ENCODE measurements around the gene NFIB.
A peak's percentile ranks its signal among the peaks of the same experiment; 100 is the strongest.

Gene NFIB

DNA sequence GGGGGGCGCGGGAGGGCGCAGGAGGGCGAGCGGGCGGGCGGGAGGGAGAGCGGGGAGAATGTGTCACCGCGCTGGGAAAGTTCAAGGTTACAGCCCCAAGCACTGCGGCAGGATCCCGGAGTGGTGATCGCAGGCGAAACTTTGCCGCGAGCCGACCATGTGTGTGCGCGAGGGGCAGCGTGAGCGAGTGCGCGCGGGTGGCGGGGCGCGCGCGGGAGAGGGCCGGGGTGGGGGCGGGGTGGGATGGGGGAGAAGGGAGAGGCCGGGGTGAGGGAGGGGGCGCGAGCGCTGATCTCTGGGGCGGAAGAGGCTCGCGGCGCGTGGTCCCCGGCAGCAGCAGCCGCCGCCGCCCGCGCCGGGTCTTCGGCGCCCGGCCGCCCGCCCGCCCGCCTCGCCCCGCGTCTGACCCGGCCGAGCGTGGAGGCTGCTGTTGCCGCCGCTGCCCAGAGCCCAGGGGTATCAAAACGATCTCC, at the start of gene NFIB:
TSS of gene NFIB (minus strand) at position 191 of the 473 bp plus-strand sequence. CDS start 630 bp downstream, outside the sequence.
- no peak for DNase-seq (ENCODE audit: extremely low read depth in 1 of 2, low read depth in 1 of 2)

GRCh38 chr9:14362175-14362574, 48.2 kb upstream of the NFIB start:
- no peak for DNase-seq (ENCODE audit: extremely low read depth in 1 of 2, low read depth in 1 of 2)

GRCh38 chr9:14361074-14361473, 47.1 kb upstream of the NFIB start:
- no peak for DNase-seq (ENCODE audit: extremely low read depth in 1 of 2, low read depth in 1 of 2)

DNA sequence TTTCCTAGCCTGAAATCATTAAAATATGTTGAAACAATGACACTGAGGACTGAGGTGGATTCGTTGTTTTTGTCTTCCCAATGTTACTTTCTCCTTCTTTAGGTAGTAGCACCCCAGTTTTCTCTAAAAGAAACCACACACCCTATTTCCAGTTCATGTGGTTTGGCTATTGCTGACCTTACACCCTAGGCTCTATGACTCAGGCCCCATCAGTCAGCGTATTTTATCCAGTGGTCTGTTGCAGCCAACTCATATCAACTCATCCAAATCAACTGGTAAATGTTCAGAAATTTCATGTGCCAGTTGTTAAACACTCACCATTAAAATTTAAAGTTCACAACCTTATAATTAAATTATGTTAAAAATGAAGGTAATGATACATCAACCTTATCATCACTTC, 44.6 kb upstream of the NFIB start:
- no peak for DNase-seq (ENCODE audit: extremely low read depth in 1 of 2, low read depth in 1 of 2)

DNA sequence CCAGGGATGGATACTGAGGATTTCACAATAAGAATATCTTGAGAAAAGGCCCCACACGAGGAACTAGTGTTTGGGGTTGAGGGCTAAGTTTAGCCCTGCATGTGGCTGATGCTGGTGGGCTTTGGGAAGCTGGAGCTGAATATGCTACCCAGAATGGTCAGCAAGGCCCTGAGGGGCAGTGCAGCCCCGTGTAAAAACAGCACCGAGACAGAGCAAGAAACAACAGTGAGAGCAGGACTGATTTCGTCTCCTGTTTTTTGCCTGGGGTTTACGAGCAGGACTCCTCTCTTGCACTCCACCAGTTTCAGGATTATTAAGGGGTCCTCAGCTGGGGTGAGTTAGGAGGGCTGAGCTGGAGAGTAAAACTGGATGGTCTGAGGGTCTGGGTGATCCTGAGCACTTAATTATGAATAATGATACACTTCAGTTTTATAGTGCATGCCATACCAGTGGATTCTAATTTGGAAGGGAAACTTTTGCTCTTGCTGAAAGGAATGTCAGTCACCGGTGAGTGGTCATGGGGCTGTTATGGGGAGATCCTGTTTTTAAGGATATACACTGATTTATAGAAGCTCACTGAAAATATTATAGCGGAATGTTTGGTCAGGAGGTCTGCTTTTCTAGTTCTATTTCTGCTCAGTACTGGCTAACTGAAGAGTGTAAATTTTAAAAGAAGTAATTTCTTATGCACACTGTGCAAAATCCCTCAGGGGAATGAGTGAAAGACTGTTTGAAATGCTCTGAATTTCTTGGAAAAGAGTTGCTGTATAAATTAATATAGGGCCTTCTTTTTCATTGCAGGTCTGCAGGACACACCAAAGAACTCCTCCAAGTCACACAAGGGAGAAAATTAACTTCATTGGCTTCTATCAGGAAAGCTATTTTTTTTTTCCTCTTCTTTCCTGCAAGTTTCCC, 42.7 kb upstream of the NFIB start:
- DNase-seq (ENCODE audit: extremely low read depth in 1 of 2, low read depth in 1 of 2) = no peak

DNA sequence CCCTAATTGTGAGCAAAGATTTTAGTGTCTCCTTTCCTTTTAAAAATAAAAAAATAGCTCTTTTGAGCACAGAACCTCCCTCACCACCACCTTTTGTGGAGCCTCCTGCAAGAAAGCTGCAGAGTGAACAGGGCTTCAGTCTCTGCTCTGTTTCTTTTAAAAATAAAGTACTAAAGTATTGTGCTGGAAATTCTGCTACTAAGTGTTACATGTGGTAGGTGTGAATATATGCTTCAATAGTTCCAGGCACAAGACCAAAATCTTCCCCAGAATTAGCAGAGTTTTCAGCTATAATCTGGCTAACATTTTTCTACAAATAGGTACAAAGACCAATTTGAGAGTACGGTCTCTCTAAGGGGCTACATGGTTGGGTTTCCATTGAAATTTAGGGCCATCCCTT, 40.3 kb upstream of the NFIB start:
- DNase-seq (ENCODE audit: extremely low read depth in 1 of 2, low read depth in 1 of 2) = no peak

- peak; percentile 33 to 62 for DNase-seq (ENCODE audit: extremely low read depth in 1 of 2, low read depth in 1 of 2)
Measured at GRCh38 chr9:14353222-14354056, 39.5 kb upstream of the NFIB start.

GRCh38 chr9:14352503-14352902, 38.6 kb upstream of the NFIB start:
- no peak for DNase-seq (ENCODE audit: extremely low read depth in 1 of 2, low read depth in 1 of 2)

DNA sequence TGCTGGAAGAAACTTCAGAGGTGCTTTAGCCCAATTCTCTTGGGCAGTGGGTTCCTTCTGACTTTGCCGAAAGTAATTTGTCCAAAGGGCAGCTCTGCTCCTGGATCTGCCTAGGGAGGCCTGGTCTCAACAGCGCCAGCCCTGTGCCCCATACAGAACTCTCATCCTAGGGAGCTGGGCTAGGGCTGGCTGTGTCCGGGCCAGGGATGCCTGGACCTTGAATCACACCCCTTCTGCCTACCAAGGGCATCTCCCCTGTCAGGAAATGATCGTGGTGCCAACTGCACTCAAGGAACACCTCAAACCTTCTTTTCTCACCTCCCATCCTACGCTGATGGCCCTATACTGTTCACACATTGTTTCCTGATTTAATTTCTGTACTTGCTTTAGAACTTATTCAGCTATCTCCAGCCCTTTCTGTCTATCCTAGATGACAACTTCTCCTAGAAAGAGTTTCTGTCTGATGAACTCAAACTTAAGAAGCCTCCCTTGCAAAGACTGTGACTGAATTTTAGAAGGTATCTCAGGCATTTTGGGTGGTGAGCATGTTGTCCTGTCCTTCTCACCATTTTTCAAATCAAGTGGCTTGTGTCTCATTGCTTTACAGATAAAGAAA, 37.4 kb upstream of the NFIB start:
- DNase-seq (ENCODE audit: extremely low read depth in 1 of 2, low read depth in 1 of 2) = no peak

DNA sequence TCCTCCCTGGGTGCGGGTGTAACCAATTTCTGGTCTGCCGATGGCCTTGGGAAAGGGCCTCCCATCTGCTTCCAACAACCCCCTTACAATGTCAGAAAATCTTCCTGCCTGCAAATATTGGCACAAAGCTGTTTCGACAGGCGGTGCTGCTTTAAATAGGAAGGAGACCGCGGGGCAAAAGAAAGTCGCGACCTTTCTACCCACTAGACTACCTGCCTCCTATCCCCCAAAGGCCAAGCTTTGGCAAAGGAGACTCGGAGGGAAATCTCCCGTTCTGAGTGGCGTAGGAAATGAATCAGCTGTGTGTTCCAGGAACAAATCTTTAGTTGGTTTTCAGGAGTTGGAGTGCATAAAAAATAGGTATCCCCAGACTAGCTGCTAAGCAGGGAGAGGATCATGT, 36.8 kb upstream of the NFIB start:
- no peak for DNase-seq (ENCODE audit: extremely low read depth in 1 of 2, low read depth in 1 of 2)

DNA sequence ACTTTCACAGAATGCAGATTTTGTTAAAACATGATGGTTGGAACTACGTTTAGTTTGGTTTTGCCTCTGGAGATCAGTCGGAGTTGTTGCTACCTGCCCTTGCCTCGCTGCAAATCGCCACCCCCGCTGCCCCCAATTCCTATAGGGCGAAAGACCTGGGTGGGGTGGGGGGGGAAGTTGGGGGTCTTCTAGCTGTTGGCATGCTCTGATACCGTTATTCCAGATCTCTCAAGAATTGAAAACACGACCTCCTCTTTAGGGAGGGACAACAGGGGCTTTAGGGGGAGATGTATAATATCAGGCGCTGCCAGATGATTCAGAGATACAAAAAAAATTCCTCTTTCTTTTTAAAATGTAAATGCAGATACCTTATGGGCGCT, 36.4 kb upstream of the NFIB start:
- DNase-seq (ENCODE audit: extremely low read depth in 1 of 2, low read depth in 1 of 2) = no peak

GRCh38 chr9:14349447-14350348, 35.8 kb upstream of the NFIB start:
- no peak for DNase-seq (ENCODE audit: extremely low read depth in 1 of 2, low read depth in 1 of 2)

GRCh38 chr9:14349146-14349446, 35.2 kb upstream of the NFIB start:
- no peak for DNase-seq (ENCODE audit: extremely low read depth in 1 of 2, low read depth in 1 of 2)

- DNase-seq (ENCODE audit: extremely low read depth in 1 of 2, low read depth in 1 of 2) = no peak
Measured at GRCh38 chr9:14348373-14349145, 34.6 kb upstream of the NFIB start.

- no peak for DNase-seq (ENCODE audit: extremely low read depth in 1 of 2, low read depth in 1 of 2)
Measured at GRCh38 chr9:14348123-14348372, 34.1 kb upstream of the NFIB start.

DNA sequence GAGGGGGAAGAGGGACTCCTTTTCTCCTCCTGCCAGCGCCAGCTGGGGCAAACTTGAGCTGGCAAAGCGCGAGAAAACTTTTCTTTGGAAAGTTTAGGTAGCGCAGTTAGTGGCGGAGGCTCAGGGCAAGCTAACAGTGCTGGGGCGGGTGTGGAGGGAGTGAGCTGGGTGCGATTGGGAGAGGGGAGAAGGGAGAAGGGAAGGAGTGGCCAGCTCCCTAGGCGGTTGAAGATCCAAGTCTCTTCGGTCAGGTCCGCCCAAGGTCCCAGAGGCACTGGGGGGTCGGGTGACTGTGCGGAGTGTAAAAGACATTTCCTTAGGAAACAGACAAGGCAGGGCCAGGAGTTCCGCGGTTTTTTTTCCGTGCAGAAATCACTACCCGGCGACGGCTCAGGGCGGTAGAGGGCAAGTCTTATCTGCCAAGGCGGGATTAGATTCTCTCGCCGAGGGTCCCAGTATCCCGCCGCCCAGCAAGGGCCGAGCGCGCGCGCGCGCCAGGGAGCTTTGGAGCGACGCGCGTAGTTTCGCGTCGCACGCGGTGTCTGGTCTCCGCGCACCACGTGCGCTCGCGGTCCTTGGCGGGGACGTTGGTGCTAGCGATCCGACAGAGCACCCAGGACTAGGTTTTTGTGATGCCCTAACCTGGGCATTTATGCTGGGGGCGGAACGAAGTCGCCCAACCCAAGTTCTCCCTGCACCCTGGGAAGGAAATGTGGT, 33.6 kb upstream of the NFIB start:
- DNase-seq (ENCODE audit: extremely low read depth in 1 of 2, low read depth in 1 of 2) = no peak

DNA sequence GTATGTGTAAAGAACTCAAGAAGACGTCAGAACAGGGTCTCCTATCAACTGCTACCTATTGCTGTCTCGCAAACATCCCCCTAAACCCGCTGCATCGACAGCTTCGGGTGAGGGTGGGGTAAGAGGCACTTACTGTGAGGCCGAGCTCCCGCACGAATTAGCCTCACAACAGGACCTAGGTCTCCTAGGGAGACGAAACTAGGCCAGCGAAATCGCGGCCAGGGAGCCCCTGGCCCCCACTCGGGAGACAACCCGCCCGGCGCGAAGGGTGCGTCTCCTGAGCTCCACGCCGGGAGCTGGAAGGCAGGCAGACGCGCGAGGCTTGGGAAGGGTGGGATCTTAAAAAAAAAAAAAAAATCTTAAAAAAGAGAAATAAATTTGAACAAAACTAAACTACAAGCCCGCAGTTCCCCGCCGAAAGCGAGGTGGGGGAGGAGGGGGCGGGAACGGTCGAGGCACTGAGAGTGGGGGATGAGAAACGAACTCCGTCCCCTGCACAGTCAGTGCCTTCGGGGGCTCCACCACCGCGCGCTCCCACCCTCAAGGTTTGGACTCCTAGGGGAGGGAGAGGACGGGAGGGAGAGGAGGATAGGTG, 33.0 kb upstream of the NFIB start:
- no peak for DNase-seq (ENCODE audit: extremely low read depth in 1 of 2, low read depth in 1 of 2)

GRCh38 chr9:14346231-14346791, 32.4 kb upstream of the NFIB start:
- no peak for DNase-seq (ENCODE audit: extremely low read depth in 1 of 2, low read depth in 1 of 2)
